ENCODE results near the gene TMEM132C. TPM values are rescaled to one million over a fixed set of nuclear protein-coding genes. Genes with fewer than 3 reads are reported as not detected.

TMEM132C gene
- total RNA-seq, 1 experiment from 2014 or later, result not detected

- Mint-ChIP-seq H3K4me1 (ENCODE audit: low read depth, unreplicated experiment) (no peaks in the 10 kb centered on the region), H3K36me3 (ENCODE audit: insufficient read depth, unreplicated experiment) (peaks cover 5% of the 10 kb centered on the region), H3K9me3 (ENCODE audit: low read depth, unreplicated experiment) (peaks cover 18% of the 10 kb centered on the region), H3K27me3 (ENCODE audit: unreplicated experiment) (no peaks in the 10 kb centered on the region), H3K4me3 (ENCODE audit: low read depth, unreplicated experiment) (no peak overlapping the region), H3K27ac (ENCODE audit: unreplicated experiment) (no peak overlapping the region)
- intact Hi-C loops (cut with micrococcal nuclease; ENCODE audit: unreplicated experiment), result no loop called here
- CTCF ChIA-PET, result no interaction called here
- TF ChIP-seq CTCF (IDR thresholded peaks at IDR 0.05; ENCODE audit: unreplicated experiment), result no peak
- no TSS peak for BruUV-seq (replicated peaks)
- DNase-seq, result no peak
These were observed 8.0 kb upstream of the TMEM132C start for GRCh38 chr12:128258866-128259555.

GRCh38 chr12:128259556-128260070 is 7.4 kb upstream of the TMEM132C start:
- H3K4me3 Mint-ChIP-seq (ENCODE audit: low read depth, unreplicated experiment), result no peak overlapping the region
- no peaks in the 10 kb centered on the region for H3K4me1 Mint-ChIP-seq (ENCODE audit: low read depth, unreplicated experiment)
- intact Hi-C loops (cut with micrococcal nuclease; ENCODE audit: unreplicated experiment), result no loop called here
- no peak for TF ChIP-seq CTCF (IDR thresholded peaks at IDR 0.05; ENCODE audit: unreplicated experiment)
- H3K27me3 Mint-ChIP-seq (ENCODE audit: unreplicated experiment), result no peaks in the 10 kb centered on the region
- DNase-seq, result no peak
- BruUV-seq (replicated peaks), result no TSS peak
- CTCF ChIA-PET, result no interaction called here
- H3K9me3 Mint-ChIP-seq (ENCODE audit: low read depth, unreplicated experiment), result peaks cover 24% of the 10 kb centered on the region
- H3K36me3 Mint-ChIP-seq (ENCODE audit: insufficient read depth, unreplicated experiment), result peaks cover 5% of the 10 kb centered on the region
- H3K27ac Mint-ChIP-seq (ENCODE audit: unreplicated experiment), result no peak overlapping the region

GRCh38 chr12:128261757-128262156 is 5.2 kb upstream of the TMEM132C start:
- Mint-ChIP-seq H3K4me1 (ENCODE audit: low read depth, unreplicated experiment) (no peaks in the 10 kb centered on the region), H3K36me3 (ENCODE audit: insufficient read depth, unreplicated experiment) (peaks cover 5% of the 10 kb centered on the region), H3K9me3 (ENCODE audit: low read depth, unreplicated experiment) (peaks cover 21% of the 10 kb centered on the region), H3K4me3 (ENCODE audit: low read depth, unreplicated experiment) (no peak overlapping the region), H3K27ac (ENCODE audit: unreplicated experiment) (no peak overlapping the region), H3K27me3 (ENCODE audit: unreplicated experiment) (no peaks in the 10 kb centered on the region)
- intact Hi-C loops (cut with micrococcal nuclease; ENCODE audit: unreplicated experiment), result no loop called here
- no peak for TF ChIP-seq CTCF (IDR thresholded peaks at IDR 0.05; ENCODE audit: unreplicated experiment)
- DNase-seq, result no peak
- no TSS peak for BruUV-seq (replicated peaks)
- CTCF ChIA-PET, result no interaction called here

DNA sequence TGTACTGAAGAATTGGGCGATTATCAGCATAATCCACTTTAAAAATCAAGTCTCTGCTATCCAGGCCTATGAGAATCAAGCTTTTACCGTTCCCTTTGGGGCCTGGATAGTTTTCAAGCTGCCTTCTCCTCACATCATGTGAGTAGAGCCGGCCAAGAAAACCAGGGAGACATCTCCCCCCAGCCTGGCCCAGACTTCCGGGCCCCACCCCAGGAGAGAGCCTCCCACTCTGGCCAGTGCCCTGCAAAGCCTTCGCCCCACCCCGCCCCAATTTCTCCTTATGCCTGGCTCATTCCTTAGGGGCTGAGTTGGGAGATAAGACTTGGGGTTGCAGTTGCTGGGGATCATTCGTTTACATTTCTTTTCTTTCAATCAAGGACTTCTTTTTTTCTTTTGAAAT is 1.4 kb upstream of the TMEM132C start:
- H3K27me3 Mint-ChIP-seq (ENCODE audit: unreplicated experiment), result no peaks in the 10 kb centered on the region
- no peak overlapping the region for H3K4me3 Mint-ChIP-seq (ENCODE audit: low read depth, unreplicated experiment)
- BruUV-seq (replicated peaks), result no TSS peak

More for the DNA sequence above, 1.4 kb upstream of the TMEM132C start:
- DNase-seq, result no peak
- Mint-ChIP-seq H3K4me1 (ENCODE audit: low read depth, unreplicated experiment) (no peaks in the 10 kb centered on the region), H3K36me3 (ENCODE audit: insufficient read depth, unreplicated experiment) (peaks cover under 1% of the 10 kb centered on the region), H3K27ac (ENCODE audit: unreplicated experiment) (no peak overlapping the region), H3K9me3 (ENCODE audit: low read depth, unreplicated experiment) (peaks cover 20% of the 10 kb centered on the region)
- no peak for TF ChIP-seq CTCF (IDR thresholded peaks at IDR 0.05; ENCODE audit: unreplicated experiment)
- CTCF ChIA-PET, result interaction anchor here (0.6 kb wide), 1 partner anchor 582 kb away, joined by 3 read pairs; no protein-coding TSS in a partner anchor
- intact Hi-C loops (cut with micrococcal nuclease; ENCODE audit: unreplicated experiment), result no loop called here
